ENCODE results near the gene TMEM184A. TPM values are rescaled to one million over a fixed set of nuclear protein-coding genes. Genes with fewer than 3 reads are reported as not detected.

TMEM184A gene
- total RNA-seq, result 1 to 10 TPM in 1 of 4 donors, under 1 TPM in 2, not detected in 1; 0.29 to 2.8 (median 0.64) TPM

DNA sequence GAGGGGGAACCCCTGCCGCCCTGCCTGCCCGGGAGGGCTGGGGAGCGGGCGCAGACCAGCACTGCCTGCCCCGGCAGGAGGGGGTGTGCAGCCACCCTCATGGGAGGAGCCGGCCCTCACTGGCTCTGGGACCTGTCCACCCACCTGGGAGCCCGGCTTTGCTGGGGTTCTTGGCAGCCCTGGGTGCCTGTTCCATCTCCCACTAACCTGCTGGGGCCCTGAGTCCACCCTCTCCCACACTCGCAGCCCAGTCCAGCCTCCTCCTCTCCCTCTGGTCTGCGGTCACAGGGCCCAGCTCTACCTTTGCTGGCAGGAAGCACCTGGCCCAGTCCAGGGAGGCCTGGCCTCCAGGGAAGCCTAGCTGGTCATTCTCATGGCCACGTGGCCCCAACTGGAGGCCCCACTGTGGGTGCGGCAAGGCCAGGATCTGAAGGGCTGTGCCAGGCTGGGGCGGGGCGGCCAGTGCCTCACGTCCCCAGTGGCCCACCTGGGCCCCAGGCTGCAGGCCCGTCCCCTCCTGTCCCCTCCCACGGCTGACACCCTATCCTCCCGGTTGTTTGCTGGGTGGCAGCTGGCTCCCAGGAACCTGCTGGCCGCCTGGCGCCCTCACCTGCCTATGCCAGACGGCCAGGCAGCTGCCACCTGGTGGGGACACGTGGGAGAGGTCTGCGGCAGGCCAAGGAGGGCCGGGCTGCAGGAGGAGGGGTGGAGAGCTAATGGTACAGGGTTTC, at the start of gene TMEM184A:
Gene TMEM184A (minus strand): TSS at position 393 of the 731 bp plus-strand sequence. CDS start 721 bp downstream, outside the sequence.
- Histone ChIP-seq H3K27ac (no peak within 1 kb of the TSS), H3K4me3 (no peak within 1 kb of the TSS), H3K9me3 (no peaks in the 10 kb centered on the region), H3K4me1 (peaks cover 0 to 11% of the 10 kb centered on the region in 2 donors), H3K36me3 (no peaks in the 10 kb centered on the region), H3K27me3 (no peaks in the 10 kb centered on the region)
- peak in 1 of 2 donors; percentile 14 for TF ChIP-seq POLR2A (IDR thresholded peaks at IDR 0.05)
- TF ChIP-seq CTCF (IDR thresholded peaks at IDR 0.05), result peak in 3 of 4 experiments; percentile 10 to 35 (median 14)
- intact Hi-C loops (cut with DNase I; ENCODE audit: low total_unique reads), result no loop called here
- no peak for DNase-seq

GRCh38 chr7:1604383-1604782, 48.4 kb upstream of the TMEM184A start:
- no peak for TF ChIP-seq POLR2A (IDR thresholded peaks at IDR 0.05)
- no peak for TF ChIP-seq CTCF (IDR thresholded peaks at IDR 0.05)
- H3K27me3 ChIP-seq, result no peaks in the 10 kb centered on the region
- no peaks in the 10 kb centered on the region for H3K4me1 ChIP-seq
- intact Hi-C loops (cut with DNase I; ENCODE audit: low total_unique reads), result no loop called here
- H3K9me3 ChIP-seq, result no peaks in the 10 kb centered on the region
- no peak overlapping the region for H3K27ac ChIP-seq
- H3K36me3 ChIP-seq, result no peaks in the 10 kb centered on the region
- DNase-seq, result no peak
- H3K4me3 ChIP-seq, result no peak overlapping the region

- intact Hi-C loops (cut with DNase I; ENCODE audit: low total_unique reads), result no loop called here
- no peak for DNase-seq
- no peaks in the 10 kb centered on the region for H3K36me3 ChIP-seq
- no peaks in the 10 kb centered on the region for H3K9me3 ChIP-seq
- H3K4me3 ChIP-seq, result no peak overlapping the region
- no peak overlapping the region for H3K27ac ChIP-seq
- TF ChIP-seq POLR2A (IDR thresholded peaks at IDR 0.05) (no peak), CTCF (IDR thresholded peaks at IDR 0.05) (no peak)
- no peaks in the 10 kb centered on the region for H3K4me1 ChIP-seq
- H3K27me3 ChIP-seq, result no peaks in the 10 kb centered on the region
Observed at GRCh38 chr7:1603346-1604225, 47.6 kb upstream of the TMEM184A start.

- TF ChIP-seq POLR2A (IDR thresholded peaks at IDR 0.05) (no peak), CTCF (IDR thresholded peaks at IDR 0.05) (no peak)
- intact Hi-C loops (cut with DNase I; ENCODE audit: low total_unique reads), result no loop called here
- H3K4me3 ChIP-seq, result no peak overlapping the region
- no peaks in the 10 kb centered on the region for H3K27me3 ChIP-seq
- no peaks in the 10 kb centered on the region for H3K9me3 ChIP-seq
- H3K36me3 ChIP-seq, result no peaks in the 10 kb centered on the region
- H3K4me1 ChIP-seq, result no peaks in the 10 kb centered on the region
- no peak overlapping the region for H3K27ac ChIP-seq
- DNase-seq, result no peak
Observed at GRCh38 chr7:1602386-1602785, 46.4 kb upstream of the TMEM184A start.

DNA sequence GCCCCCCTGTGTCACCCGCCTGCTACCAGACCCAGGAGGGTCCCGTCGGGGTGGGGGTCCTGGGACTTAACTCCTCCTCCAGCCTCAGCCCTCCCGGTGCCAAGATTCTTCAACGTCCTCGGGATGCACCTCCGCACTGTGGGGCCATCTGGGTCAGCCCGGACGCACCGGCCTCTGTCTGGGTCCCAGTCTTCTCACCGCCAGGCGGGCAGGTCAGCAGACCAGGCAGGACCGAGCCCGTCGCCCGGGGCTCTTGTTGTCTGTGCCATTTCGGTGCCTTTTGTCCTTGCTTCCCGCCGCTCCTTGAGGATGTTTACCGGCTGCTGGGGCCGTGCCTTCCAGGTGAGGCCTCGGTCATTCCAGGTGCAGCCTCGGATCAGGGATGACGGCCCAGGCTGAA, 46.0 kb upstream of the TMEM184A start:
- Histone ChIP-seq H3K36me3 (no peaks in the 10 kb centered on the region), H3K27me3 (no peaks in the 10 kb centered on the region), H3K4me3 (no peak overlapping the region), H3K9me3 (no peaks in the 10 kb centered on the region), H3K4me1 (no peaks in the 10 kb centered on the region), H3K27ac (no peak overlapping the region)
- no peak for TF ChIP-seq POLR2A (IDR thresholded peaks at IDR 0.05)
- TF ChIP-seq CTCF (IDR thresholded peaks at IDR 0.05), result no peak
- no peak for DNase-seq
- intact Hi-C loops (cut with DNase I; ENCODE audit: low total_unique reads), result no loop called here

Measured in uterus (tissue), 4 donors.